Testis (tissue), 2 donors: ENCODE results near the gene CA5A.

ENCODE experiments used
- POLR2A ChIP-seq: fragments of 450-650 bp; IDR thresholded peaks from one replicate; pipeline ENCODE4 v1.6.1; 2017; ENCODE audit warnings: antibody characterized with exemption, mild to moderate bottlenecking, moderate library complexity
- TF ChIP-seq, protein P1 (sequence below), 3 experiments: fragments of 450-650 bp in 2 of 3; fragments of 200-600 bp in 1 of 3; sonication (generic) in 1 of 3; IDR thresholded peaks; one replicate each; pipeline ENCODE4 v1.5.1; 2016 to 2019; ENCODE audit warnings: antibody characterized with exemption in 3 of 3, mild to moderate bottlenecking in 2 of 3, moderate library complexity in 1 of 3

DNA sequence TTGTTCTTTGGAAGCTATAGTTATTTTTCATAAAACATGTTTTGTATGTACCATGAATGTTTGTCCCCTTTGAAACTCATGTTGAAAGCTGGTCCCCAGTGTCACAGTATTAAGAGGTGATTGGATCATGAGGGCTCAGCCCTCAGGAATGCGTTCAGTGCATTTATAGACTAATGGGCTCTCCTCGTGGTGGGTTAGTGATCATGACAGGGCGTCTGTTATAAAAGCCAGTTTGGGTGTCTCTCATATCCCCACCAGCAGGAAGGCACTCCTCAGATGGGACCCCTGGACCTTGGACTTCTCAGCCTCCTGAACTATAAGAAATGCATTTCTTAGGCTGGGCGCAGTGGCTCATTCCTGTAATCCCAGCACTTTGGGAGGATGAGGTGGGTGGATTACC is 25.3 kb upstream of the CA5A start:
- TF ChIP-seq, protein P1, sequence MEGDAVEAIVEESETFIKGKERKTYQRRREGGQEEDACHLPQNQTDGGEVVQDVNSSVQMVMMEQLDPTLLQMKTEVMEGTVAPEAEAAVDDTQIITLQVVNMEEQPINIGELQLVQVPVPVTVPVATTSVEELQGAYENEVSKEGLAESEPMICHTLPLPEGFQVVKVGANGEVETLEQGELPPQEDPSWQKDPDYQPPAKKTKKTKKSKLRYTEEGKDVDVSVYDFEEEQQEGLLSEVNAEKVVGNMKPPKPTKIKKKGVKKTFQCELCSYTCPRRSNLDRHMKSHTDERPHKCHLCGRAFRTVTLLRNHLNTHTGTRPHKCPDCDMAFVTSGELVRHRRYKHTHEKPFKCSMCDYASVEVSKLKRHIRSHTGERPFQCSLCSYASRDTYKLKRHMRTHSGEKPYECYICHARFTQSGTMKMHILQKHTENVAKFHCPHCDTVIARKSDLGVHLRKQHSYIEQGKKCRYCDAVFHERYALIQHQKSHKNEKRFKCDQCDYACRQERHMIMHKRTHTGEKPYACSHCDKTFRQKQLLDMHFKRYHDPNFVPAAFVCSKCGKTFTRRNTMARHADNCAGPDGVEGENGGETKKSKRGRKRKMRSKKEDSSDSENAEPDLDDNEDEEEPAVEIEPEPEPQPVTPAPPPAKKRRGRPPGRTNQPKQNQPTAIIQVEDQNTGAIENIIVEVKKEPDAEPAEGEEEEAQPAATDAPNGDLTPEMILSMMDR (IDR thresholded peaks at IDR 0.05): no peak
- no peak for TF ChIP-seq POLR2A
